MM.1S (cell line): ENCODE measurements around the gene SEMA3A.

Source experiments
- DNase-seq: peaks from one replicate; pipeline ENCODE4 v3.0.0-alpha.2; 2015
- H2AFZ ChIP-seq: fragments of 300-600 bp; sonication (generic); 2 replicates; pipeline ENCODE4 v1.6.0; 2016; ENCODE audit warnings: antibody characterized with exemption, low read length
- H3F3A ChIP-seq: fragments of 300-600 bp; sonication (generic); 2 replicates; pipeline ENCODE4 v1.6.1; 2016; ENCODE audit warnings: mild to moderate bottlenecking, antibody characterized with exemption, low read length, moderate library complexity, mixed read lengths; ENCODE audit not compliant: insufficient read depth
- H3K27ac ChIP-seq: fragments of 300-600 bp; sonication (generic); 2 replicates; pipeline ENCODE4 v1.5.1; 2016; ENCODE audit warnings: mild to moderate bottlenecking, low read length
- H3K27me3 ChIP-seq: fragments of 300-600 bp; sonication (generic); replicated peaks from 2 replicates; pipeline ENCODE4 v1.6.0; 2016; ENCODE audit warnings: low read length; ENCODE audit not compliant: insufficient read depth
- H3K36me3 ChIP-seq: fragments of 300-600 bp; sonication (generic); replicated peaks from 2 replicates; pipeline ENCODE4 v1.6.1; 2016; ENCODE audit warnings: mild to moderate bottlenecking, low read length, mixed read lengths; ENCODE audit not compliant: insufficient read depth
- H3K4me1 ChIP-seq: fragments of 300-600 bp; sonication (generic); 2 replicates; pipeline ENCODE4 v1.6.1; 2016; ENCODE audit warnings: low read length, mixed read lengths
- H3K4me2 ChIP-seq: fragments of 300-600 bp; sonication (generic); 2 replicates; pipeline ENCODE4 v1.6.0; 2016; ENCODE audit warnings: low read depth, low read length
- H3K4me3 ChIP-seq: fragments of 300-600 bp; sonication (generic); 2 replicates; pipeline ENCODE4 v1.5.1; 2016; ENCODE audit warnings: low read length, mixed read lengths
- H3K79me2 ChIP-seq: fragments of 300-600 bp; sonication (generic); 2 replicates; pipeline ENCODE4 v1.6.1; 2016; ENCODE audit warnings: mixed run types, low read length, mixed read lengths
- H3K9ac ChIP-seq: fragments of 300-600 bp; sonication (generic); 2 replicates; pipeline ENCODE4 v1.6.1; 2016; ENCODE audit warnings: low read length, mixed read lengths
- H3K9me2 ChIP-seq: fragments of 300-600 bp; sonication (generic); replicated peaks from 2 replicates; pipeline ENCODE4 v1.6.1; 2016; ENCODE audit warnings: mild to moderate bottlenecking, low read length, mixed read lengths; ENCODE audit not compliant: insufficient read depth
- H3K9me3 ChIP-seq: fragments of 300-600 bp; sonication (generic); replicated peaks from 2 replicates; pipeline ENCODE4 v1.6.1; 2016; ENCODE audit warnings: mild to moderate bottlenecking, low read length, mixed read lengths; ENCODE audit not compliant: insufficient read depth
- H4K20me1 ChIP-seq: fragments of 300-600 bp; sonication (generic); 2 replicates; pipeline ENCODE4 v1.6.1; 2016; ENCODE audit warnings: mild to moderate bottlenecking, low read length, moderate library complexity, mixed read lengths; ENCODE audit not compliant: insufficient read depth
- EZH2 ChIP-seq: fragments of 300-600 bp; sonication (generic); optimal IDR thresholded peaks from 2 replicates; pipeline ENCODE3; 2017; ENCODE audit warnings: low read depth, mild to moderate bottlenecking, antibody characterized with exemption, low read length, mixed read lengths
- EZH2phosphoT487 ChIP-seq: fragments of 300-600 bp; sonication (generic); IDR thresholded peaks from 2 replicates; pipeline ENCODE4 v1.6.1; 2018; ENCODE audit warnings: antibody characterized with exemption, low read length
- TF ChIP-seq, protein P1 (sequence below): fragments of 300-600 bp; sonication (generic); IDR thresholded peaks from 2 replicates; pipeline ENCODE4 v1.5.1; 2016; ENCODE audit warnings: antibody characterized with exemption, low read length, mixed read lengths

The SEMA3A gene

DNA sequence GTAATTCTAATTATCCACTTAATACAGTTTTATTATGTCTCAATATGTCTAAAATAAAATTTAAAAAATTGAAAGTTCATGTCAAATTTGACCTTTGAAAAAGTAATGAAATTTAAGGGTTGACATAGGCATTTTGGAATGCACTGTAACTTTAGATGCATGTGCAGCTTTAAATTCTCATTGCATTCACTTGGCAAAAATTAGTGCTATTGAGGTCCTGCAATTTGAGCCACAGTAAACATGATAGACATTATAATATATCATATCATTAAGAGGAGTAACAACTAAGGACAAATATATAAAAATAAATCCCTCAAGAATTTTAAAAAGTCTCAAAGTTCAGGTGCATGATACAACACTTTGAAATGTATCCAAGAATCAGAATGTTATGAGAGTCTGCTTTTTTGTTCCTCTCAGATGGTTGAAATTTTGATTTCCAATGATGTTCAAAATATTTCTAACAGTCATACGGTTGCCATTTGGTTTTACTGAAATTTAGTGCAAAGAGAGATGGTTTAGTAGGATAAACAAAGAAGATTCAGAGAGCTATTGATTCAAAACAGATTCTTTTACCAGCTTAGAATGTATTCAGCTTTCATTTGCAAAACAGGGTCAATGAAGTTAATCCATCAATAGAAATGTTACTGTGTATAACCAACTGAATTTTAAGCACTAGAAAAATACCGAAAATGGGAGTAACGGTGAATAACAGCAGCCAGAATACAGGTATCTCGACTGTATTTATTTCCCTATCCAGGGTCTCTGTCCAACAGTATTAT, 71.8 kb downstream of the SEMA3A start:
- no peak overlapping the region for H3K27ac ChIP-seq

GRCh38 chr7:84117304-84117703, 77.3 kb downstream of the SEMA3A start:
- Histone ChIP-seq H3K4me2 (no peak overlapping the region), H3K36me3 (no peaks in the 10 kb centered on the region), H3F3A (no peaks in the 10 kb centered on the region), H3K27me3 (no peaks in the 10 kb centered on the region), H3K27ac (no peak overlapping the region), H3K9me2 (no peaks in the 10 kb centered on the region), H3K9me3 (no peaks in the 10 kb centered on the region), H4K20me1 (no peaks in the 10 kb centered on the region), H3K9ac (no peak overlapping the region), H3K79me2 (no peaks in the 10 kb centered on the region), H3K4me3 (no peak overlapping the region), H2AFZ (no peak overlapping the region), H3K4me1 (no peaks in the 10 kb centered on the region)
- DNase-seq, result no peak
- no peak for TF ChIP-seq EZH2phosphoT487
- TF ChIP-seq, protein P1, sequence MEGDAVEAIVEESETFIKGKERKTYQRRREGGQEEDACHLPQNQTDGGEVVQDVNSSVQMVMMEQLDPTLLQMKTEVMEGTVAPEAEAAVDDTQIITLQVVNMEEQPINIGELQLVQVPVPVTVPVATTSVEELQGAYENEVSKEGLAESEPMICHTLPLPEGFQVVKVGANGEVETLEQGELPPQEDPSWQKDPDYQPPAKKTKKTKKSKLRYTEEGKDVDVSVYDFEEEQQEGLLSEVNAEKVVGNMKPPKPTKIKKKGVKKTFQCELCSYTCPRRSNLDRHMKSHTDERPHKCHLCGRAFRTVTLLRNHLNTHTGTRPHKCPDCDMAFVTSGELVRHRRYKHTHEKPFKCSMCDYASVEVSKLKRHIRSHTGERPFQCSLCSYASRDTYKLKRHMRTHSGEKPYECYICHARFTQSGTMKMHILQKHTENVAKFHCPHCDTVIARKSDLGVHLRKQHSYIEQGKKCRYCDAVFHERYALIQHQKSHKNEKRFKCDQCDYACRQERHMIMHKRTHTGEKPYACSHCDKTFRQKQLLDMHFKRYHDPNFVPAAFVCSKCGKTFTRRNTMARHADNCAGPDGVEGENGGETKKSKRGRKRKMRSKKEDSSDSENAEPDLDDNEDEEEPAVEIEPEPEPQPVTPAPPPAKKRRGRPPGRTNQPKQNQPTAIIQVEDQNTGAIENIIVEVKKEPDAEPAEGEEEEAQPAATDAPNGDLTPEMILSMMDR, result no peak
- TF ChIP-seq EZH2, result no peak

More for the DNA sequence above, 71.8 kb downstream of the SEMA3A start:
- DNase-seq, result no peak
- 0 out of 2 replicates have a peak, but pooled peaks cover 4% of the 10 kb centered on the region for H3K4me1 ChIP-seq
- no peaks in the 10 kb centered on the region for H3F3A ChIP-seq
- H3K4me3 ChIP-seq, result no peak overlapping the region
- H3K9me2 ChIP-seq, result no peaks in the 10 kb centered on the region
- no peaks in the 10 kb centered on the region for H3K27me3 ChIP-seq
- H4K20me1 ChIP-seq, result no peaks in the 10 kb centered on the region
- H3K9ac ChIP-seq, result no peak overlapping the region
- TF ChIP-seq EZH2 (no peak), EZH2phosphoT487 (no peak)
- TF ChIP-seq, protein P1, result no peak
- no peaks in the 10 kb centered on the region for H3K36me3 ChIP-seq
- H3K9me3 ChIP-seq, result no peaks in the 10 kb centered on the region
- H3K79me2 ChIP-seq, result no peaks in the 10 kb centered on the region
- H3K4me2 ChIP-seq, result no peak overlapping the region
- no peak overlapping the region for H2AFZ ChIP-seq

DNA sequence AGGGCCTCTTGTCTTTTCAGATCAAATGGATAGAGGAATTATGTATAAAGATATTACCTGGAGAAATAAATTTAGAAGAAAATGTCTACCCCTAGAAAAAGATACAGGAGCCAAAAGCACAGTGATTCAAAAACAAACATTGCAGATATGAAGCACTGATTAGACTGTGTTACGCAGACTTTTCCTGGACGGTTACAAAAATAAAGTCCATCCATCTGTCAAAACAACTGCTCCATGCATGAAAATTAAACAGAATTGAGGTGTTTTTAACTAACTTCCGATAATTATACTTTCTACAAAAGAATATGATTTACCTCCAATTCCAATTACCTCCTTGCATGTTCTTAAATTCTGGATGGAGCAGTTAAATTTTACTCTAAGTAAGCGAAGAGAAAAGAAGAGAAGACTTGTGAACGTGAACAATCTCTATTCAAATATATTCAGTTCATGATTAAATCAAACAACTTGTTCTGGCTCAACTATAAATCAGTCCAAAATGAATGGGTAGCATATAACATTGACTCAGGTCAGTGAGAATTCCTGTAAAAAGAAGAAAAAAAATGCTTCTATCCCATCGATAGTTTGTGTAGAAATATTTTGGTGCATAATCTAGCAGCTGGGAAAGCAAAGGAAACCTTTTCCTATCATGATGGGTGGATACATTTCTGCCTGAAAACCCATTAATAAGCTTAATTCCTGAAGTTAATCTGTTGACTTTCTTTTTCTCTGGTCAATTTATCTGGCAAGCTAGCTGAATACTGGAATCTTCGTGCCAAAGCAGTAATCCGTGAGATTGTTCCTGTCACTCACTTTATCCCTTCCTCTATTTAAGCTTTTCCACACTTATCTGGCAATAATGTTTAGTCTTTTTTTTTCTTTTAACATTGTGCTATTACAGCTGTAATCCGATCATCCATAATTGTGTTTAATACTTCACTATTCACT, 80.4 kb downstream of the SEMA3A start:
- no peaks in the 10 kb centered on the region for H3K9me2 ChIP-seq
- H3F3A ChIP-seq, result no peaks in the 10 kb centered on the region
- H3K4me3 ChIP-seq, result no peak overlapping the region
- H2AFZ ChIP-seq, result no peak overlapping the region
- no peaks in the 10 kb centered on the region for H3K79me2 ChIP-seq
- H4K20me1 ChIP-seq, result no peaks in the 10 kb centered on the region
- no peak overlapping the region for H3K4me2 ChIP-seq
- no peaks in the 10 kb centered on the region for H3K4me1 ChIP-seq
- H3K9ac ChIP-seq, result no peak overlapping the region
- H3K9me3 ChIP-seq, result no peaks in the 10 kb centered on the region
- no peak overlapping the region for H3K27ac ChIP-seq
- H3K36me3 ChIP-seq, result no peaks in the 10 kb centered on the region
- no peak for DNase-seq
- TF ChIP-seq, protein P1, result no peak
- TF ChIP-seq EZH2phosphoT487, result no peak
- no peaks in the 10 kb centered on the region for H3K27me3 ChIP-seq
